Testis (tissue), 2 donors: ENCODE results near the gene ZNF211.

Source experiments
- CTCF ChIP-seq, 3 experiments: fragments of 450-650 bp in 2 of 3; fragments of 200-600 bp in 1 of 3; sonication (generic) in 1 of 3; IDR thresholded peaks; one replicate each; pipeline ENCODE4 v1.5.1; 2016 to 2019; ENCODE audit warnings: antibody characterized with exemption in 3 of 3, mild to moderate bottlenecking in 2 of 3, moderate library complexity in 1 of 3
- POLR2A ChIP-seq: fragments of 450-650 bp; IDR thresholded peaks from one replicate; pipeline ENCODE4 v1.6.1; 2017; ENCODE audit warnings: antibody characterized with exemption, mild to moderate bottlenecking, moderate library complexity

- TF ChIP-seq CTCF (IDR thresholded peaks at IDR 0.05) (no peak), POLR2A (no peak)
Measured at GRCh38 chr19:57587529-57587928, 45.4 kb upstream of the ZNF211 start.
